Measurements from ENCODE around the gene LYPD6B. TPM values are rescaled to one million over a fixed set of nuclear protein-coding genes. Genes with fewer than 3 reads are reported as not detected.
"Not testable (repeated sequence)": the region's sequence is repeated elsewhere in the genome, so short reads cannot be mapped to it uniquely, and the experiment has no call there.

Gene LYPD6B
- total RNA-seq, 2 donors from 2014 or later = not detected

DNA sequence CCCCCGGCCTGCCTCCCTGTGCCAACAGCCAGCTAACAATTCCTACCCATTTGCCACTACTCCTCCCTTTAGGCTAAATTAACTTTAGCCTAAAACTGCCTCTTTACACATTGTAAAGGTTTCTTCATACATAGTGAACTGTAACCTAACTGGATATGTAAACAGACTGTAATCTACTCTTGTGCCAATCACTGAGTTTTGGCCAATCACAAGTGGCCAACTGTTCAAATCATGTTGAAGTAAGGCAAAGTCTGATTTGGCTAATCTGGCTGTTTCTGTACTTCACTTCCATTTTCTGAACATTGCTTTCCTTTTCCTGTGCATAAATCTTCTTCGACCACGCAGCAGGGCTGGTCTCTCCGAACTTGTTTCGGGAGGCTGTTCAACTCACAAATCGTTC lies 188.3 kb downstream of the LYPD6B start:
- no peak for ATAC-seq
- Mint-ChIP-seq H3K27ac (no peak overlapping the region), H3K27me3 (peaks cover 0 to 11% of the 10 kb centered on the region in 2 donors), H3K9me3 (peaks cover 8% of the 10 kb centered on the region), H3K4me3 (no peak overlapping the region), H3K36me3 (no peaks in the 10 kb centered on the region), H3K4me1 (ENCODE audit: low read depth in 2 of 2) (no peaks in the 10 kb centered on the region)
- DNase-seq (ENCODE audit: low spot score) = no peak

DNA sequence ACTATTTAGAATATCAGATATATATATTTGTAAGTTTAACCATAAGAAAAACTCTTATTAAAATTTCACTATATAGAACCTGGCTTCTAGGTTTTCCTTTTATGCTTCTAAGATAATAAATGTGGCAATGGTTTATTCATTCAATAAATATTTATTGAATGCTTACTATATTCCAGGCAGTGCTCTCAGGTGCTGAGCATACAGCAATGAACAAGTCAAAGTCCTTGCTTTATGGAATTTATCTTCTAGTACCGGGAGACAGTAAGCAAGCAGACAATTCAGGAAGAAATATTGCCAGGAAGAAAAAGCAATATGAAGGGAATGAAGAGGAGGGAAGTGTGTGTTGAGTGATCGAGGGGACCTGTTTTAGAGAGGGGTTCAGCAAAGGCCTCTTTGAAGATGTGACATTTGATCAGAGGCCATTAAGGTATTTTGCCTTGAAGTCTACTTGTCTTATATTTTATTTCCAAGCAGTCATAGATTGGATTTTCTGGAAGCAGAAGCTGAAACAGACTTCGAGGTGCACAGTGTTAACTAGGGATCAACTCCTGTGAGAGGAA lies 197.4 kb downstream of the LYPD6B start:
- H3K27ac Mint-ChIP-seq = no peak overlapping the region
- no peaks in the 10 kb centered on the region for H3K27me3 Mint-ChIP-seq
- no peak for ATAC-seq
- no peak for DNase-seq (ENCODE audit: low spot score)
- no peaks in the 10 kb centered on the region for H3K36me3 Mint-ChIP-seq
- peaks cover 4% of the 10 kb centered on the region for H3K9me3 Mint-ChIP-seq
- no peak overlapping the region for H3K4me3 Mint-ChIP-seq
- no peaks in the 10 kb centered on the region for H3K4me1 Mint-ChIP-seq (ENCODE audit: low read depth in 2 of 2)

DNA sequence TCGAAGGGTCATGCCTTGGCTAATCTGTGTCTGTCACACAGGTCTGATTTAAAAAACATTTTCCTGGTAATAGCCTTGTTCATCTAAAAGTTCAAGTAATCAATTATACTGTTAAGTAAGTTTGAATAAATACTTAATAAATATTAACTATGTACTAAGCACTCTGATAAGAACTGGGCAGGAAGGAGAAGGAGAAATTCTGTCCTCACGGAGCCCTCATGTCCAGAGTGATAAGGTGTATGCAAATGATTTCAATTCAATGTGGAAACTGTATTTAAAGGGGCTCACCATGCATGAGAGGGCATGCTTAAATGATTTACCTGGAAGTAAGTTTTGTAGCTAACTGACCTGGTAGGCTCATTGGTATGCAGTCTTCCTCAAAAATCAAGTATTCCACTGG lies 197.9 kb downstream of the LYPD6B start:
- H3K4me1 Mint-ChIP-seq (ENCODE audit: low read depth in 2 of 2) = no peaks in the 10 kb centered on the region
- H3K27me3 Mint-ChIP-seq = no peaks in the 10 kb centered on the region
- no peak overlapping the region for H3K4me3 Mint-ChIP-seq
- no peaks in the 10 kb centered on the region for H3K36me3 Mint-ChIP-seq
- H3K9me3 Mint-ChIP-seq = peaks cover 4% of the 10 kb centered on the region
- H3K27ac Mint-ChIP-seq = no peak overlapping the region
- no peak for DNase-seq (ENCODE audit: low spot score)
- no peak for ATAC-seq

DNA sequence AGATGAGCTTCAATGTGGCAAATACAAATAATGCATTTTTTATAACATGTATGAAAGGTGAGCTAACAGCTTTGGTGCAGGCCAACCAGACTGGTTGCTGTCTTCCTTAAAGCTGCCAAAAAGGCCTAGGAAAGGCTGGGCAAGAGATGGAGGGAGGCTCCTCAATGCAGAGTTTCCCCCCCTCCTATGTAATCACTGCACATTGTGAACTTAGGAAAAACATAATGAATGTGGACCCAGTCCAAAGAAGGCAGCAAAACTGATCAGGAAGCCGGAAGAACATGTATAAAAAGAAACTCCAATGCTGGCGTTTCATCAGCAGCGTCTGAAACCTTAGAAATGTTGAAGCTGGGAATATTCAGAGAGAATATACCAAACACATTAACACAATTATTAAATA lies 207.7 kb downstream of the LYPD6B start:
- no peak overlapping the region for H3K4me3 Mint-ChIP-seq
- H3K9me3 Mint-ChIP-seq = peaks cover 4% of the 10 kb centered on the region
- no peaks in the 10 kb centered on the region for H3K4me1 Mint-ChIP-seq (ENCODE audit: low read depth in 2 of 2)
- H3K36me3 Mint-ChIP-seq = no peaks in the 10 kb centered on the region
- no peak overlapping the region for H3K27ac Mint-ChIP-seq
- ATAC-seq = no peak
- DNase-seq (ENCODE audit: low spot score) = no peak
- peaks cover 0 to 10% of the 10 kb centered on the region in 2 donors for H3K27me3 Mint-ChIP-seq

DNA sequence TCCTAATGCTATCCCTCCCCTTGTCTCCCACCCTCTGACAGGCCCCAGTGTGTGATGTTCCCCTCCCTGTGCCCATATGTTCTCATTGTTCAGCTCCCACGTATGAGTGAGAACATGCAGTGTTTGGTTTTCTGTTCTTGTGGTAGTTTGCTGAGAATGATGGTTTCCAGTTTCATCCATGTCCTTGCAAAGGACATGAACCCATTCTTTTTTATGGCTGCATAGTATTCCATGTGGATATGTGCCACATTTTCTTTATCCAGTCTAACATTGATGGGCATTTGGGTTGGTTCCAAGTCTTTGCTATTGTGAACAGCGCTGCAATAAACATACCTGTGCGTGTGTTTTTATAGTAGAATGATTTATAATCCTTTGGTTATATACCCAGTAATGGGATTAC lies 212.9 kb downstream of the LYPD6B start:
- not testable (repeated sequence) for H3K4me1 Mint-ChIP-seq (ENCODE audit: low read depth in 2 of 2); ATAC-seq; H3K4me3 Mint-ChIP-seq; H3K27ac Mint-ChIP-seq; DNase-seq (ENCODE audit: low spot score); H3K27me3 Mint-ChIP-seq
- Mint-ChIP-seq H3K36me3 (peaks cover 17% of the 10 kb centered on the region), H3K9me3 (peaks cover 13% of the 10 kb centered on the region)

DNA sequence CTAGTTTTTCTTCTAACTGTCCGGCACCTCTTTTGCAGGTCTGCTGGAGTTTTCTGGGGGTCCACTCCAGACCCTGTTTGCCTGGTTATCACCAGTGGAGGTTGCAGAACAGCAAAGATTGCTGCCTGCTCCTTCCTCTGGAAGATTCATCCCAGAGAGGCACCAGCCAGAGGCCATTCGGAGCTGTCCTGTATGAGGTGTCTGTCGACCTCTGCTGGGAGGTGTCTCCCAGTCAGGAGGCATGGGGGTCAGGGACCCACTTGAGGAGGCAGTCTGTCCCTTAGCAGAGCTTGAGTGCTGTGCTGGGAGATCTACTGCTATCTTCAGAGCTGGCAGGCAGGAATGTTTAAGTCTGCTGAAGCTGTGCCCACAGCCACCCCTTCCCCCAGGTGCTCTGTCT lies 218.4 kb downstream of the LYPD6B start:
- H3K27me3 Mint-ChIP-seq; H3K4me1 Mint-ChIP-seq (ENCODE audit: low read depth in 2 of 2); H3K27ac Mint-ChIP-seq; H3K4me3 Mint-ChIP-seq; DNase-seq (ENCODE audit: low spot score); ATAC-seq: not testable (repeated sequence)
- Mint-ChIP-seq H3K9me3 (peaks cover 12% of the 10 kb centered on the region), H3K36me3 (peaks cover 17% of the 10 kb centered on the region)

DNA sequence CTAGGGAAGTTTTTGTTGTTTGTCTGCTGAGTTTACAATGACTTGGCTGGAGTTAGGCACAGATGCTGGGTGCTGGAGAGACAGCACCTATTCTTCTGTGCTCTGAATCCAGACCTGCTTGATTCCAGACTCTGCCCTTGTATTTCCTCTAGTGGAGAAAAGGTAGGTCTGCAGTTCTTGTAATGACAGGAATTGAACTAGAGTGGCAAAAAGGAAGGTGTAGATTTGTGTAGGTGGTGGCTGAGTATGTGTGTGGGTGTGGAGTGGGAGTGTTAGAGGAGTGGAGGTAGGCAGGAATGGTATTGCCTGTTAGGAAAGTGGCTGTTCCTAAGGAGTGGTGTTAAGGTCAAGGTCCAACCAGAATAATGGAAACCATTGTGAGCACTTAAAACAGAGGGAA lies 220.0 kb downstream of the LYPD6B start:
- Mint-ChIP-seq H3K4me1 (ENCODE audit: low read depth in 2 of 2) (no peaks in the 10 kb centered on the region), H3K36me3 (peaks cover 17% of the 10 kb centered on the region), H3K9me3 (peaks cover 12% of the 10 kb centered on the region), H3K27me3 (peaks cover 0 to 7% of the 10 kb centered on the region in 2 donors), H3K27ac (no peak overlapping the region), H3K4me3 (no peak overlapping the region)
- ATAC-seq (no peak), DNase-seq (ENCODE audit: low spot score) (no peak)

DNA sequence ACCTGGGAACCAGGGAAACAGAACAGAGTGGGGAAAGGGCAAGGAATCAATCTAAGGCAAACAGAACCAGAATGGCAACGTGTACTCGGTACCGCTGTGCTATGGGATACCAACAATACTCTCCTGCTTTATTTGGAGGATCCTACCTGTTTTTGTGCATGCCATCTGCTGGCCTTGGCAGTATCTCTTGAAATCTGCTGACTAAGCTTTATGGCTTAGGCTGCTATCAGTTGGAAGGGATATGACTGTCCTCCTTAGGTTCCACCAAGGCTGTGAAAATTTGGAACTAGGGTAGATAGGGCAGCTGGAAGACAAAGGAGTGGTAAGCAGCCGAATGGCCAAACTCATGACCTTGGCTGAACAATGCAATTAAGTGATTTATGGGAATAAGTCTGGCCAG lies 220.6 kb downstream of the LYPD6B start:
- Mint-ChIP-seq H3K4me1 (ENCODE audit: low read depth in 2 of 2) (no peaks in the 10 kb centered on the region), H3K27me3 (peaks cover 0 to 7% of the 10 kb centered on the region in 2 donors), H3K9me3 (peaks cover 10% of the 10 kb centered on the region), H3K36me3 (peaks cover 15% of the 10 kb centered on the region), H3K4me3 (no peak overlapping the region), H3K27ac (no peak overlapping the region)
- ATAC-seq (no peak), DNase-seq (ENCODE audit: low spot score) (no peak)

DNA sequence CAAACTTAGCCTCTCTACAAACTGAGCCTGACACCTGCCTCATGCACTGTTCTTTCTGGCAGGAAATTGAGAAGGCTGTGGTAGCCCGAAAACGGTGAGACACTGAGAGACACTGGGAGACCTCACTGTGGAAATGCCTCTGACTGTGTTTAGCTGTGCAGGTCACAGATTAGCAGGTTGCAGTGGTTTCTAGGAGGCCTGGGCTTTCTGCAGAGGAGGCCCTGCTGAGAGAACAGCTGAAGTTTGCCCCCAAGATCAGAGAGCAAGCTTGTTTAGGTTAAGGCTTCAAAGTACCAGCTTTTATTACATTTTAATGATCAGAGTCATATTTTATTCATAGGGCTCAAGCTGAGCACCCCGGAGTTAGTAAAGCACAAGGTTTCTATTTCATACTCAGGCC lies 223.2 kb downstream of the LYPD6B start:
- Mint-ChIP-seq H3K27me3 (peaks cover 0 to 7% of the 10 kb centered on the region in 2 donors), H3K4me3 (no peak overlapping the region), H3K4me1 (ENCODE audit: low read depth in 2 of 2) (no peaks in the 10 kb centered on the region), H3K27ac (no peak overlapping the region), H3K36me3 (no peaks in the 10 kb centered on the region), H3K9me3 (peaks cover 3% of the 10 kb centered on the region)
- DNase-seq (ENCODE audit: low spot score) (no peak), ATAC-seq (no peak)

Other genes with a start within 250 kb of the LYPD6B start
- 1 to 10 TPM; 2.6 to 8.6 TPM for gene KIF5C, start 163.5 kb upstream of the LYPD6B start, total RNA-seq

Measured in natural killer cell treated with Interleukin-12 subunit alpha and Interleukin-12 subunit beta and Interleukin-15 and Interleukin-18, amount 100 ng/mL, for 72 hours (primary cell).